Measurements from ENCODE around the gene GAL3ST2.
"Not testable (repeated sequence)": the region's sequence is repeated elsewhere in the genome, so short reads cannot be mapped to it uniquely, and the experiment has no call there.

GAL3ST2 gene

GRCh38 chr2:241821460-241822263, 45.0 kb downstream of the GAL3ST2 start:
- DNase-seq (ENCODE audit: low spot score in 2 of 2) (no peak), ATAC-seq (no peak)
- H3K27ac Mint-ChIP-seq: peak overlapping the region; percentile 90

GRCh38 chr2:241822264-241822623, 45.6 kb downstream of the GAL3ST2 start:
- Mint-ChIP-seq H3K9me3 (peaks cover 7% of the 10 kb centered on the region), H3K36me3 (peaks cover 15% of the 10 kb centered on the region), H3K27ac (peak overlapping the region; percentile 35), H3K4me3 (no peak overlapping the region), H3K4me1 (peaks cover 39% of the 10 kb centered on the region)
- no peak for ATAC-seq
- no peak for DNase-seq (ENCODE audit: low spot score in 2 of 2)

More at GRCh38 chr2:241821460-241822263, 45.0 kb downstream of the GAL3ST2 start:
- Mint-ChIP-seq H3K4me3 (peak overlapping the region; percentile 44), H3K9me3 (peaks cover 4% of the 10 kb centered on the region), H3K4me1 (peaks cover 44% of the 10 kb centered on the region), H3K36me3 (peaks cover 15% of the 10 kb centered on the region)

- peaks cover 15% of the 10 kb centered on the region for H3K36me3 Mint-ChIP-seq
- H3K27ac Mint-ChIP-seq: peak overlapping the region; percentile 76
- DNase-seq (ENCODE audit: low spot score in 2 of 2): peak in 1 of 2 donors; percentile 44
- H3K9me3 Mint-ChIP-seq, ATAC-seq, H3K4me3 Mint-ChIP-seq: not testable (repeated sequence)
- peaks cover 32% of the 10 kb centered on the region for H3K4me1 Mint-ChIP-seq
Observed at GRCh38 chr2:241823531-241824437, 47.2 kb downstream of the GAL3ST2 start.

- H3K9me3 Mint-ChIP-seq: peaks cover 7% of the 10 kb centered on the region
- H3K4me1 Mint-ChIP-seq: peaks cover 21% of the 10 kb centered on the region
- H3K4me3 Mint-ChIP-seq: no peak overlapping the region
- H3K27ac Mint-ChIP-seq: no peak overlapping the region
- DNase-seq (ENCODE audit: low spot score in 2 of 2): no peak
- ATAC-seq: no peak
- H3K36me3 Mint-ChIP-seq: peaks cover 22% of the 10 kb centered on the region
Observed at GRCh38 chr2:241827394-241827793, 50.8 kb downstream of the GAL3ST2 start.

- no peak overlapping the region for H3K27ac Mint-ChIP-seq
- H3K9me3 Mint-ChIP-seq: no peaks in the 10 kb centered on the region
- H3K4me3 Mint-ChIP-seq: no peak overlapping the region
- H3K4me1 Mint-ChIP-seq: peaks cover 15% of the 10 kb centered on the region
- ATAC-seq: no peak
- no peak for DNase-seq (ENCODE audit: low spot score in 2 of 2)
- H3K36me3 Mint-ChIP-seq: peaks cover 6% of the 10 kb centered on the region
Observed at GRCh38 chr2:241833101-241833663, 56.6 kb downstream of the GAL3ST2 start.

GRCh38 chr2:241833756-241834526, 57.3 kb downstream of the GAL3ST2 start:
- H3K9me3 Mint-ChIP-seq; H3K27ac Mint-ChIP-seq; ATAC-seq; DNase-seq (ENCODE audit: low spot score in 2 of 2); H3K36me3 Mint-ChIP-seq; H3K4me3 Mint-ChIP-seq: not testable (repeated sequence)
- peaks cover 15% of the 10 kb centered on the region for H3K4me1 Mint-ChIP-seq

GRCh38 chr2:241834527-241835210, 58.0 kb downstream of the GAL3ST2 start:
- H3K27ac Mint-ChIP-seq: no peak overlapping the region
- peaks cover 6% of the 10 kb centered on the region for H3K36me3 Mint-ChIP-seq
- peaks cover 15% of the 10 kb centered on the region for H3K4me1 Mint-ChIP-seq
- H3K4me3 Mint-ChIP-seq: no peak overlapping the region
- DNase-seq (ENCODE audit: low spot score in 2 of 2) (no peak), ATAC-seq (no peak)
- H3K9me3 Mint-ChIP-seq: no peaks in the 10 kb centered on the region

- peak; percentile 67 for ATAC-seq
- Mint-ChIP-seq H3K4me1 (peaks cover 15% of the 10 kb centered on the region), H3K27ac (no peak overlapping the region), H3K36me3 (peaks cover 5% of the 10 kb centered on the region), H3K4me3 (no peak overlapping the region), H3K9me3 (no peaks in the 10 kb centered on the region)
- peak in 1 of 2 donors; percentile 47 for DNase-seq (ENCODE audit: low spot score in 2 of 2)
Observed at GRCh38 chr2:241835611-241836010, 59.0 kb downstream of the GAL3ST2 start.

- Mint-ChIP-seq H3K27ac (no peak overlapping the region), H3K4me1 (peaks cover 15% of the 10 kb centered on the region), H3K36me3 (no peaks in the 10 kb centered on the region), H3K9me3 (no peaks in the 10 kb centered on the region), H3K4me3 (no peak overlapping the region)
- ATAC-seq: no peak
- DNase-seq (ENCODE audit: low spot score in 2 of 2): no peak
Observed at GRCh38 chr2:241836292-241836691, 59.7 kb downstream of the GAL3ST2 start.

GRCh38 chr2:241837197-241837965, 60.8 kb downstream of the GAL3ST2 start:
- peaks cover 17% of the 10 kb centered on the region for H3K4me1 Mint-ChIP-seq
- DNase-seq (ENCODE audit: low spot score in 2 of 2): no peak
- no peak overlapping the region for H3K27ac Mint-ChIP-seq
- no peak overlapping the region for H3K4me3 Mint-ChIP-seq
- H3K9me3 Mint-ChIP-seq: no peaks in the 10 kb centered on the region
- peaks cover under 1% of the 10 kb centered on the region for H3K36me3 Mint-ChIP-seq
- ATAC-seq: no peak

GRCh38 chr2:241841181-241842066, 64.8 kb downstream of the GAL3ST2 start:
- peaks cover 34% of the 10 kb centered on the region for H3K36me3 Mint-ChIP-seq
- H3K4me3 Mint-ChIP-seq: peak overlapping the region; percentile 76
- DNase-seq (ENCODE audit: low spot score in 2 of 2): peak in 1 of 2 donors; percentile 48
- H3K9me3 Mint-ChIP-seq: no peaks in the 10 kb centered on the region
- ATAC-seq: no peak
- peaks cover 39% of the 10 kb centered on the region for H3K4me1 Mint-ChIP-seq
- no peak overlapping the region for H3K27ac Mint-ChIP-seq

GRCh38 chr2:241842067-241842415, 65.4 kb downstream of the GAL3ST2 start:
- peaks cover 46% of the 10 kb centered on the region for H3K4me1 Mint-ChIP-seq
- no peak overlapping the region for H3K27ac Mint-ChIP-seq
- no peaks in the 10 kb centered on the region for H3K9me3 Mint-ChIP-seq
- peaks cover 34% of the 10 kb centered on the region for H3K36me3 Mint-ChIP-seq
- peak overlapping the region; percentile 76 for H3K4me3 Mint-ChIP-seq
- ATAC-seq (no peak), DNase-seq (ENCODE audit: low spot score in 2 of 2) (peak in 1 of 2 donors; percentile 51)

- DNase-seq (ENCODE audit: low spot score in 2 of 2): peak; percentile 52 to 79
Observed at GRCh38 chr2:241842620-241843211, 66.1 kb downstream of the GAL3ST2 start.

More at GRCh38 chr2:241842620-241843211, 66.1 kb downstream of the GAL3ST2 start:
- Mint-ChIP-seq H3K4me3 (peak overlapping the region; percentile 76), H3K36me3 (peaks cover 34% of the 10 kb centered on the region), H3K4me1 (peaks cover 42% of the 10 kb centered on the region), H3K27ac (peak overlapping the region; percentile 88), H3K9me3 (no peaks in the 10 kb centered on the region)
- peak; percentile 74 for ATAC-seq
